Measurements from ENCODE around the gene IRF9.

The IRF9 gene

GRCh38 chr14:24149302-24149969, 11.6 kb upstream of the IRF9 start:
- no peaks in the 10 kb centered on the region for H3K27me3 Mint-ChIP-seq
- H3K27ac Mint-ChIP-seq: peak overlapping the region; percentile 35
- H3K9me3 Mint-ChIP-seq: no peaks in the 10 kb centered on the region
- DNase-seq: no peak
- no peak for ATAC-seq
- peak overlapping the region; percentile 95 for H3K4me3 Mint-ChIP-seq
- H3K4me1 Mint-ChIP-seq: peaks cover 41% of the 10 kb centered on the region
- H3K36me3 Mint-ChIP-seq (ENCODE audit: low read depth): peaks cover 47% of the 10 kb centered on the region

DNA sequence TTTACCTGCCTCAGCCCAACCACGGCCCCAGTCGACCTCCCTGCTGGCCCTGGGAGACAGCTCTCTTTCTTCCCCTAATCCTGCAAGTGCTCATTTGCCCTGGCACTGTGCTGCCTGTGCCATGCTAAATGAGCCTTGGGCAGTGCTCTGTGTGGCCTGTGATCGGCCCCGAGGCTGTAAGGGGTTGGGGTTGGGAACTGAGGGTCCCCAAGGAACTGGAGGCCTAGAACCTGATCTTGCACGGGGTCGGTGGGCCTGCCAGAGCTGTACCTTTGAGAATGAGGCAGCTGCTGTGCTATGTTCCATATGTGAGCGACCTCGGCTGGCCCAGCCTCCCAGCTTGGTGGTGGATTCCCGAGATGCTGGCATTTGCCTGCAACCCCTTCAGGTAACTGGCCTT, 11.0 kb upstream of the IRF9 start:
- Mint-ChIP-seq H3K36me3 (ENCODE audit: low read depth) (peaks cover 43% of the 10 kb centered on the region), H3K27me3 (no peaks in the 10 kb centered on the region), H3K4me1 (peaks cover 34% of the 10 kb centered on the region), H3K9me3 (no peaks in the 10 kb centered on the region), H3K27ac (no peak overlapping the region), H3K4me3 (no peak overlapping the region)
- no peak for ATAC-seq
- DNase-seq: no peak

- ATAC-seq: no peak
- H3K36me3 Mint-ChIP-seq (ENCODE audit: low read depth): peaks cover 43% of the 10 kb centered on the region
- H3K4me1 Mint-ChIP-seq: peaks cover 29% of the 10 kb centered on the region
- H3K9me3 Mint-ChIP-seq: no peaks in the 10 kb centered on the region
- no peak for DNase-seq
- H3K27me3 Mint-ChIP-seq: no peaks in the 10 kb centered on the region
- H3K27ac Mint-ChIP-seq: no peak overlapping the region
- H3K4me3 Mint-ChIP-seq: no peak overlapping the region
Observed at GRCh38 chr14:24150567-24150966, 10.5 kb upstream of the IRF9 start.

- Mint-ChIP-seq H3K27ac (no peak overlapping the region), H3K4me3 (no peak overlapping the region), H3K36me3 (ENCODE audit: low read depth) (peaks cover 42% of the 10 kb centered on the region), H3K9me3 (no peaks in the 10 kb centered on the region), H3K27me3 (no peaks in the 10 kb centered on the region), H3K4me1 (peaks cover 25% of the 10 kb centered on the region)
- no peak for ATAC-seq
- DNase-seq: no peak
Observed at GRCh38 chr14:24150993-24151392, 10.1 kb upstream of the IRF9 start.

GRCh38 chr14:24151404-24152080, 9.5 kb upstream of the IRF9 start:
- no peaks in the 10 kb centered on the region for H3K27me3 Mint-ChIP-seq

GRCh38 chr14:24155100-24155499, 6.0 kb upstream of the IRF9 start:
- DNase-seq: no peak
- no peaks in the 10 kb centered on the region for H3K9me3 Mint-ChIP-seq
- H3K36me3 Mint-ChIP-seq (ENCODE audit: low read depth): peaks cover 45% of the 10 kb centered on the region
- no peak overlapping the region for H3K4me3 Mint-ChIP-seq
- no peak for ATAC-seq
- H3K4me1 Mint-ChIP-seq: peaks cover 5% of the 10 kb centered on the region
- no peaks in the 10 kb centered on the region for H3K27me3 Mint-ChIP-seq
- no peak overlapping the region for H3K27ac Mint-ChIP-seq

More at GRCh38 chr14:24151404-24152080, 9.5 kb upstream of the IRF9 start:
- Mint-ChIP-seq H3K36me3 (ENCODE audit: low read depth) (peaks cover 41% of the 10 kb centered on the region), H3K4me1 (peaks cover 23% of the 10 kb centered on the region), H3K4me3 (no peak overlapping the region), H3K9me3 (no peaks in the 10 kb centered on the region), H3K27ac (no peak overlapping the region)
- ATAC-seq (no peak), DNase-seq (no peak)

- DNase-seq: no peak
- H3K27ac Mint-ChIP-seq: peak overlapping the region; percentile 69
- no peak for ATAC-seq
- H3K4me3 Mint-ChIP-seq: no peak overlapping the region
- H3K27me3 Mint-ChIP-seq: peaks cover 2% of the 10 kb centered on the region
- H3K9me3 Mint-ChIP-seq: no peaks in the 10 kb centered on the region
- H3K4me1 Mint-ChIP-seq: peaks cover 15% of the 10 kb centered on the region
- peaks cover 47% of the 10 kb centered on the region for H3K36me3 Mint-ChIP-seq (ENCODE audit: low read depth)
Observed at GRCh38 chr14:24156840-24157239, 4.2 kb upstream of the IRF9 start.

GRCh38 chr14:24157331-24157730, 3.7 kb upstream of the IRF9 start:
- Mint-ChIP-seq H3K4me3 (no peak overlapping the region), H3K27me3 (peaks cover 2% of the 10 kb centered on the region), H3K9me3 (no peaks in the 10 kb centered on the region), H3K27ac (no peak overlapping the region), H3K36me3 (ENCODE audit: low read depth) (peaks cover 48% of the 10 kb centered on the region), H3K4me1 (peaks cover 20% of the 10 kb centered on the region)
- no peak for DNase-seq
- no peak for ATAC-seq

DNA sequence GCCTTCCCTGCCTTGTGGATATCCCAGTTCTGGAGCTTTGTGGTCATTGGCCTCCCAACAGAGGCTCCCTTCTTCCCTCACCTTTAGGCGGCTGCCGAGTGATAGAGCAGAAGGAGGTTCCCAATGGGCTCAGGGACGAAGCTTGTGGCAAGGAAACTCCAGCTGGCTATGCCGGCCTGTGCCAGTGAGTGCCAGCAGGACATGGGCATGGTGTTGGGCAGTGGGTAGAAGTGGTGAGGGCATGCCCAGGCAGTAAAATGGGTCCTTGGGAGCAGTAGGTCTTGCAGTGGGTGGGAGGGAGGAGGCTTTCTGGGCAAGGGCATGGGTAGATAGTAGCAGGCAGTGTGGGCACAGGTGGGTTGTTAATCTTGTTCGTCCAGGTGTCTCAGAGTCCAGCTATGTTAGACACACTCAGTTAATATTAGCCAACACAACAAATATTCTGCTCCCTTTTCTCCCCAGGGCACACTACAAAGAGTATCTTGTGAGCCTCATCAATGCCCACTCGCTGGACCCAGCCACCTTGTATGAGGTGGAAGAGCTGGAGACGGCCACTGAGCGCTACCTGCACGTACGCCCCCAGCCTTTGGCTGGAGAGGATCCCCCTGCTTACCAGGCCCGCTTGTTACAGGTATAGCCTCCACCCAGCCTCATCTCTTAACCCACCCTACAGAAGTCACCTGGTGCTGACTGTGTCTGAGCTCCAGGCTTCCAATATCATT, 1.1 kb upstream of the IRF9 start:
- H3K9me3 Mint-ChIP-seq: no peaks in the 10 kb centered on the region
- H3K27me3 Mint-ChIP-seq: peaks cover 2% of the 10 kb centered on the region
- H3K4me3 Mint-ChIP-seq: no peak overlapping the region
- ATAC-seq (no peak), DNase-seq (no peak)
- H3K4me1 Mint-ChIP-seq: peaks cover 43% of the 10 kb centered on the region
- H3K27ac Mint-ChIP-seq: peak overlapping the region; percentile 100
- H3K36me3 Mint-ChIP-seq (ENCODE audit: low read depth): peaks cover 64% of the 10 kb centered on the region

GRCh38 chr14:24160499-24160849, 591 bp upstream of the IRF9 start:
- Mint-ChIP-seq H3K9me3 (no peaks in the 10 kb centered on the region), H3K27me3 (peaks cover 2% of the 10 kb centered on the region), H3K4me1 (peaks cover 43% of the 10 kb centered on the region), H3K4me3 (no peak overlapping the region), H3K36me3 (ENCODE audit: low read depth) (peaks cover 63% of the 10 kb centered on the region), H3K27ac (peak overlapping the region; percentile 100)
- ATAC-seq (no peak), DNase-seq (no peak)

- Mint-ChIP-seq H3K4me3 (peak overlapping the region; percentile 97), H3K27me3 (peaks cover 2% of the 10 kb centered on the region), H3K27ac (peak overlapping the region; percentile 100), H3K9me3 (no peaks in the 10 kb centered on the region), H3K4me1 (peaks cover 46% of the 10 kb centered on the region), H3K36me3 (ENCODE audit: low read depth) (peaks cover 66% of the 10 kb centered on the region)
- DNase-seq: peak; percentile 36
- peak; percentile 26 for ATAC-seq
Observed at GRCh38 chr14:24162093-24162492, 1.0 kb downstream of the IRF9 start.

DNA sequence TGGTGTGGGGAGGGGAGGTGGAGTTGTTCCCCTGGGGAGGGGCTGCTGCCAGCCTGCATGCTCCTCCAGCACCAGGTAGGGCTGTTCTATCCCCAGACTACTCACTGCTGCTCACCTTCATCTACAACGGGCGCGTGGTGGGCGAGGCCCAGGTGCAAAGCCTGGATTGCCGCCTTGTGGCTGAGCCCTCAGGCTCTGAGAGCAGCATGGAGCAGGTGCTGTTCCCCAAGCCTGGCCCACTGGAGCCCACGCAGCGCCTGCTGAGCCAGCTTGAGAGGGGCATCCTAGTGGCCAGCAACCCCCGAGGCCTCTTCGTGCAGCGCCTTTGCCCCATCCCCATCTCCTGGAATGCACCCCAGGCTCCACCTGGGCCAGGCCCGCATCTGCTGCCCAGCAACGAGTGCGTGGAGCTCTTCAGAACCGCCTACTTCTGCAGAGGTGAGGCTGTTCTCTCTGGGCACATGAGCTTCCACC, 3.5 kb downstream of the IRF9 start:
- peaks cover 48% of the 10 kb centered on the region for H3K4me1 Mint-ChIP-seq
- peaks cover 66% of the 10 kb centered on the region for H3K36me3 Mint-ChIP-seq (ENCODE audit: low read depth)
- DNase-seq (no peak), ATAC-seq (no peak)
- no peaks in the 10 kb centered on the region for H3K9me3 Mint-ChIP-seq
- H3K4me3 Mint-ChIP-seq: no peak overlapping the region
- peak overlapping the region; percentile 77 for H3K27ac Mint-ChIP-seq
- H3K27me3 Mint-ChIP-seq: peaks cover 2% of the 10 kb centered on the region

- Mint-ChIP-seq H3K36me3 (ENCODE audit: low read depth) (peaks cover 64% of the 10 kb centered on the region), H3K4me1 (peaks cover 45% of the 10 kb centered on the region), H3K9me3 (no peaks in the 10 kb centered on the region), H3K27ac (peak overlapping the region; percentile 58), H3K27me3 (peaks cover 2% of the 10 kb centered on the region), H3K4me3 (no peak overlapping the region)
- DNase-seq (no peak), ATAC-seq (no peak)
Observed at GRCh38 chr14:24165785-24166184, 4.7 kb downstream of the IRF9 start.

GRCh38 chr14:24167469-24168114, 6.5 kb downstream of the IRF9 start:
- Mint-ChIP-seq H3K4me1 (peaks cover 42% of the 10 kb centered on the region), H3K9me3 (no peaks in the 10 kb centered on the region), H3K4me3 (no peak overlapping the region), H3K27ac (peak overlapping the region; percentile 28), H3K27me3 (no peaks in the 10 kb centered on the region), H3K36me3 (ENCODE audit: low read depth) (peaks cover 50% of the 10 kb centered on the region)
- ATAC-seq (no peak), DNase-seq (no peak)

All from activated naive CD8-positive, alpha-beta T cell treated with anti-CD3 and anti-CD28 coated beads, Interleukin-2, amount 50 U/mL, for 24 hours (primary cell).